Fibroblast of villous mesenchyme (primary cell): ENCODE results near the gene CCR2. TPM values are rescaled to one million over a fixed set of nuclear protein-coding genes. Genes with fewer than 3 reads are reported as not detected.
"Not testable (repeated sequence)": the region's sequence is repeated elsewhere in the genome, so short reads cannot be mapped to it uniquely, and the experiment has no call there.

Source experiments
- DNase-seq: peaks from one replicate; pipeline ENCODE4 v3.0.0-alpha.2; 2010; ENCODE audit warnings: low read depth
- H3K4me3 ChIP-seq: 2 replicates; pipeline ENCODE4 v1.5.1; 2011; ENCODE audit warnings: low read depth, mild to moderate bottlenecking, low read length
- CTCF ChIP-seq: IDR thresholded peaks from 2 replicates; pipeline ENCODE4 v1.5.1; 2012; ENCODE audit warnings: low read depth, mild to moderate bottlenecking, low read length; ENCODE audit not compliant: insufficient read depth
- total RNA-seq: library from RNA; depleted of rRNA; stranded (reverse); fragments of >200 nt; gene quantifications from 2 replicates; pipeline ENCODE4 v1.2.3, GENCODE V29; 2012

Gene CCR2
- total RNA-seq, 1 donor, result not detected

GRCh38 chr3:46400846-46401245 is 46.9 kb downstream of the CCR2 start:
- DNase-seq, result no peak
- TF ChIP-seq CTCF, result no peak
- no peak overlapping the region for H3K4me3 ChIP-seq

DNA sequence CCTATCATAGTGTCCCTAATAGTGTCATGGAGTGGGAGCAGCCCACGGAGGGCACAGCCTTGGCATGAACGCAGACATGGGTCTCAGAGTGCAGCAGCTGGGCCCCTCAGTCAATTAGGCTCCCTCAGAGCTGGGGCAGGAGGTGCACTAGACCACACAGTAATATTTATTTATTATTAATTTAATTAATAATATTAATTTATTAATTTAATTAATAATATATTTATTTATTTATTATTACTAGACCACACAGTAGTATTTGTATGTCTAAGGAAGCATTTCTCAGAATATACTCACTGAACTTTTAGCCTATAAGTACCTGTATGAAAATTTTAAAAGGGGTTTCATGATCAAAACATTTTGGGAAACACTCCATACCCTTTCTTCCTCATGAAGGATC is 47.7 kb downstream of the CCR2 start:
- no peak for TF ChIP-seq CTCF
- no peak overlapping the region for H3K4me3 ChIP-seq
- no peak for DNase-seq

- not testable (repeated sequence) for DNase-seq, H3K4me3 ChIP-seq
Observed at GRCh38 chr3:46402902-46403301, 49.0 kb downstream of the CCR2 start.

DNA sequence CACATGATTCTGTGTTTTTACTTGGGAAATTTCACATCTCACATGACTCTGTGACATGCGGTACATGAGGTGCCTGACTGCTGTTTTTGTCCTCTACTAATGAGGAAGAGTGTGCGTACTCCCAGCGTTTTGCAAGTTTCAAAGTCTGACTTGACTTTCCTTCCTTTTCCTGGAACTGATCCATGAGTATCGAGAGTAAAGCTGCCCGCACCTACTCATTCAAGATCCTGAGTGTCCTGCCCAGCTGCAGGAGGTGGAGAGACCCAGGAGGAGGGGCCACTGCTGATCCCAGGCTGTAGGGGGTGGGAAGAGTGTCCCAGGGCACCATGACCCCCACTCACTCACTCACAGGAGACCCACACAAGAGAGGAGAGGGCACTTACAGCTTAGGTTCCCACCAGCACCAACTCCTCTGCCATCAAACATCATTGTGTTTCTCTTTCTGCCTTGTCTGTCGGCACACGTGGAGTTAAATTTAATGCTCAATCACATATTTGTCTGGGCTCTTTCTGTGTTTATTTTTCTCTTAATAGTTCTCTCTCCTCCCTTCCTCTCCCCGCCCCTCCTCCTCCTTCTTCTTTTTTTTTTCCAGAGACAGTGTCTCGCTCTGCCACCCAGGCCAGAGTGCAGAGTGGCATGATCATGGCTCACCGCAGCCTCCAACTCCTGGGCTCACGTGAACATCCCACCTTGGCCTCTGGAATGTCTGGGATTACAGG is 51.5 kb downstream of the CCR2 start:
- peak; percentile 64 for DNase-seq
- H3K4me3 ChIP-seq, result no peak overlapping the region
- TF ChIP-seq CTCF, result no peak

DNA sequence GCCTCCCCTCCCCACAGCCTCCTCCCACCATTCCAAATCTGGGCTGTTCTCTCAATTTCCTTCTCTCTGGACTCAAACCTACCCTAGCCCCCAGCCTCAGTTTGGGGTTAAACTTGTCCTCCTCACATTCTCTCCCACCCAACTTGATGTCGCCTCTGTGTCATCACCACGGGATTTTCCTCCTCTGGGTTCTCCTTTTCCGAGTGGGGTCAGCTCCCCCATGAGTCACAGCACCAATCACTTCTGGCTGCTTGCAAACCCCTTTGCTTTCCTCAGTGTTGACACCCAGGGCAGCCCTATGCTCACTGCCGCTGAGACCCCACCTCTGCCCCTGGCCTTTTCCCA is 52.5 kb downstream of the CCR2 start:
- DNase-seq, result no peak
- TF ChIP-seq CTCF, result no peak
- H3K4me3 ChIP-seq, result no peak overlapping the region

GRCh38 chr3:46406788-46407611 is 53.1 kb downstream of the CCR2 start, which contains the start of the genes CCR5AS and CCRL2:
Gene CCR5AS, minus strand, starts transcription at chr3:46407066.
Gene CCRL2, plus strand, starts transcription at chr3:46407259. Its CDS starts 821 bp downstream, at chr3:46408080.
- TF ChIP-seq CTCF, result no peak
- H3K4me3 ChIP-seq, result peak within 1 kb of the TSS; percentile 6
- DNase-seq, result peak; percentile 52

GRCh38 chr3:46407970-46408369 is 54.1 kb downstream of the CCR2 start:
- no peak overlapping the region for H3K4me3 ChIP-seq
- TF ChIP-seq CTCF, result no peak
- DNase-seq, result no peak
